K562 (cell line): ENCODE results near the gene STK11. TPM values are rescaled to one million over a fixed set of nuclear protein-coding genes. Genes with fewer than 3 reads are reported as not detected.

Experiments used
- ATF3 ChIP-seq, 2 experiments: fragments of 450-650 bp in 1 of 2; sonication (generic) in 1 of 2; formaldehyde crosslinking in 1 of 2; IDR thresholded peaks in 1 of 2; conservative IDR thresholded peaks in 1 of 2; 2 replicates each; pipeline versions ENCODE4 v1.6.1 to v1.8.1; 2016 to 2023; ENCODE audit warnings: mild to moderate bottlenecking in 2 of 2, moderate library complexity in 2 of 2, inconsistent platforms in 1 of 2, missing genetic modification reagents in 1 of 2
- BMI1 ChIP-seq: fragments of 150-350 bp; IDR thresholded peaks from 2 replicates; pipeline ENCODE4 v1.6.1; 2014; ENCODE audit warnings: low read length
- E2F8 ChIP-seq: fragments of 450-650 bp; IDR thresholded peaks from 2 replicates; pipeline ENCODE4 v1.7.1; 2018; ENCODE audit warnings: mild to moderate bottlenecking, low read depth; ENCODE audit not compliant: partially characterized antibody
- ELF4 ChIP-seq: fragments of 450-650 bp; formaldehyde crosslinking; IDR thresholded peaks from 2 replicates; pipeline ENCODE4 v1.4.0; 2022; ENCODE audit warnings: missing genetic modification characterization
- EP400 ChIP-seq: fragments of 450-650 bp; IDR thresholded peaks from 2 replicates; pipeline ENCODE4 v1.6.1; 2017; ENCODE audit warnings: antibody characterized with exemption, mild to moderate bottlenecking, moderate library complexity
- FOXA3 ChIP-seq, 2 experiments: fragments of 450-650 bp in 1 of 2; sonication (generic) in 1 of 2; formaldehyde crosslinking; IDR thresholded peaks in 1 of 2; conservative IDR thresholded peaks in 1 of 2; 2 replicates each; pipeline versions ENCODE4 v1.4.0 to v1.8.0; 2020 to 2022; ENCODE audit warnings: mild to moderate bottlenecking in 2 of 2, missing genetic modification reagents in 1 of 2
- FOXJ3 ChIP-seq: sonication (generic); formaldehyde crosslinking; IDR thresholded peaks from 2 replicates; pipeline ENCODE4 v1.4.0; 2020; ENCODE audit warnings: mild to moderate bottlenecking, missing genetic modification reagents
- MED1 ChIP-seq: sonication (generic); formaldehyde crosslinking; IDR thresholded peaks from 2 replicates; pipeline ENCODE4 v1.8.1; 2023; ENCODE audit warnings: missing genetic modification reagents, borderline replicate concordance
- NUFIP1 ChIP-seq: fragments of 450-650 bp; IDR thresholded peaks from 2 replicates; pipeline ENCODE4 v1.6.1; 2018; ENCODE audit not compliant: partially characterized antibody
- RFX7 ChIP-seq: fragments of 250-450 bp; sonication (Bioruptor Pico); IDR thresholded peaks from 2 replicates; pipeline ENCODE4 v1.5.1; 2021; ENCODE audit warnings: mild to moderate bottlenecking
- SMARCE1 ChIP-seq: fragments of 450-650 bp; IDR thresholded peaks from 2 replicates; pipeline ENCODE4 v1.7.1; 2016; ENCODE audit warnings: mild to moderate bottlenecking
- SNIP1 ChIP-seq: fragments of 450-650 bp; IDR thresholded peaks from 2 replicates; pipeline ENCODE4 v1.7.1; 2017; ENCODE audit warnings: low read depth, mild to moderate bottlenecking
- TAF9B ChIP-seq: fragments of 450-650 bp; IDR thresholded peaks from 2 replicates; pipeline ENCODE4 v1.6.1; 2018; ENCODE audit warnings: mild to moderate bottlenecking; ENCODE audit not compliant: partially characterized antibody
- ZKSCAN8 ChIP-seq: fragments of 200-800 bp; sonication (Bioruptor generic); IDR thresholded peaks from 2 replicates; pipeline ENCODE4 v1.6.1; 2016; ENCODE audit warnings: missing genetic modification characterization, missing compliant biosample characterization
- ZNF134 ChIP-seq: fragments of 250-450 bp; sonication (Bioruptor Pico); conservative IDR thresholded peaks from 2 replicates; pipeline ENCODE4 v1.4.0; 2020
- polyA plus RNA-seq, 8 experiments: library from polyadenylated mRNA; depleted of rRNA in 4 of 8; stranded (reverse) in 5 of 8; unstranded in 3 of 8; fragments of >200 nt; fragmentation: Nextera tagmentation in 2 of 8; fragmentation: Illumina TruSeq in 1 of 8; extraction: Ambion mirVana in 2 of 8; extraction: Trizol in 1 of 8; gene quantifications; 2 replicates each; pipeline versions ENCODE4 v1.2.1 to v1.2.3, GENCODE V29; 2011 to 2014; ENCODE audit warnings: inconsistent platforms in 1 of 8, missing spikeins in 1 of 8
- total RNA-seq, 7 experiments: library from RNA; depleted of rRNA in 6 of 7; stranded (reverse); fragments of >200 nt in 6 of 7; fragmentation: Illumina TruSeq in 2 of 7; extraction: Trizol in 2 of 7; gene quantifications; 2 replicates each; pipeline versions ENCODE4 v1.2.1 to v1.2.3, GENCODE V29; 2011 to 2021; ENCODE audit warnings: low replicate concordance in 1 of 7
- TF ChIP-seq, protein P1 (sequence below): fragments of 250-450 bp; sonication (Bioruptor Pico); IDR thresholded peaks from 2 replicates; pipeline ENCODE4 v1.8.0; 2021; ENCODE audit warnings: moderate library complexity, mild to moderate bottlenecking, inconsistent platforms
- TF ChIP-seq, protein P2 (sequence below): fragments of 450-650 bp; IDR thresholded peaks from 2 replicates; pipeline ENCODE4 v1.6.1; 2016; ENCODE audit warnings: antibody characterized with exemption
- TF ChIP-seq, protein P3 (sequence below), 2 experiments: fragments of 450-650 bp; IDR thresholded peaks; 2 replicates each; pipeline ENCODE4 v1.6.1; 2018; ENCODE audit warnings: mild to moderate bottlenecking in 2 of 2, low read depth in 1 of 2; ENCODE audit not compliant: partially characterized antibody in 2 of 2

The STK11 gene
- total and polyA plus RNA-seq, 9 of the 15 experiments (the other 6 are each of a cell fraction or from before 2014, with no cell fraction given), result 0.15 to 96.5 (median 31.7) TPM

GRCh38 chr19:1274852-1275259 is 69.3 kb downstream of the STK11 start (continued):
- TF ChIP-seq E2F8 (peak; percentile 81), MED1 (no peak), NUFIP1 (no peak), FOXA3 (CRISPR knock-in tag; conservative IDR thresholded peaks at IDR 0.05 in 1 of 2, IDR thresholded peaks at IDR 0.05 in 1 of 2) (no peak), BMI1 (no peak), ZNF134 (no peak), EP400 (peak; percentile 21), ELF4 (CRISPR knock-in tag) (no peak), SMARCE1 (no peak), SNIP1 (no peak), ATF3 (IDR thresholded peaks at IDR 0.05) (no peak), ATF3 (CRISPR knock-in tag; conservative IDR thresholded peaks at IDR 0.05) (no peak), FOXJ3 (CRISPR knock-in tag) (no peak), TAF9B (no peak), ZKSCAN8 (no peak), RFX7 (CRISPR knock-in tag) (no peak)
- TF ChIP-seq, protein P1, sequence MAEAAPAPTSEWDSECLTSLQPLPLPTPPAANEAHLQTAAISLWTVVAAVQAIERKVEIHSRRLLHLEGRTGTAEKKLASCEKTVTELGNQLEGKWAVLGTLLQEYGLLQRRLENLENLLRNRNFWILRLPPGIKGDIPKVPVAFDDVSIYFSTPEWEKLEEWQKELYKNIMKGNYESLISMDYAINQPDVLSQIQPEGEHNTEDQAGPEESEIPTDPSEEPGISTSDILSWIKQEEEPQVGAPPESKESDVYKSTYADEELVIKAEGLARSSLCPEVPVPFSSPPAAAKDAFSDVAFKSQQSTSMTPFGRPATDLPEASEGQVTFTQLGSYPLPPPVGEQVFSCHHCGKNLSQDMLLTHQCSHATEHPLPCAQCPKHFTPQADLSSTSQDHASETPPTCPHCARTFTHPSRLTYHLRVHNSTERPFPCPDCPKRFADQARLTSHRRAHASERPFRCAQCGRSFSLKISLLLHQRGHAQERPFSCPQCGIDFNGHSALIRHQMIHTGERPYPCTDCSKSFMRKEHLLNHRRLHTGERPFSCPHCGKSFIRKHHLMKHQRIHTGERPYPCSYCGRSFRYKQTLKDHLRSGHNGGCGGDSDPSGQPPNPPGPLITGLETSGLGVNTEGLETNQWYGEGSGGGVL (CRISPR knock-in tag), result no peak
- TF ChIP-seq, protein P2, sequence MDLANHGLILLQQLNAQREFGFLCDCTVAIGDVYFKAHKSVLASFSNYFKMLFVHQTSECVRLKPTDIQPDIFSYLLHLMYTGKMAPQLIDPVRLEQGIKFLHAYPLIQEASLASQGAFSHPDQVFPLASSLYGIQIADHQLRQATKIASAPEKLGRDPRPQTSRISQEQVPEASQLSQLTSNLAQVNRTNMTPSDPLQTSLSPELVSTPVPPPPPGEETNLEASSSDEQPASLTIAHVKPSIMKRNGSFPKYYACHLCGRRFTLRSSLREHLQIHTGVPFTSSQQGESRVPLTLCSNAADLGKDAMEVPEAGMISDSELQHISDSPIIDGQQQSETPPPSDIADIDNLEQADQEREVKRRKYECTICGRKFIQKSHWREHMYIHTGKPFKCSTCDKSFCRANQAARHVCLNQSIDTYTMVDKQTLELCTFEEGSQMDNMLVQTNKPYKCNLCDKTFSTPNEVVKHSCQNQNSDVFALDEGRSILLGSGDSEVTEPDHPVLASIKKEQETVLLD, result no peak
- TF ChIP-seq, protein P3, sequence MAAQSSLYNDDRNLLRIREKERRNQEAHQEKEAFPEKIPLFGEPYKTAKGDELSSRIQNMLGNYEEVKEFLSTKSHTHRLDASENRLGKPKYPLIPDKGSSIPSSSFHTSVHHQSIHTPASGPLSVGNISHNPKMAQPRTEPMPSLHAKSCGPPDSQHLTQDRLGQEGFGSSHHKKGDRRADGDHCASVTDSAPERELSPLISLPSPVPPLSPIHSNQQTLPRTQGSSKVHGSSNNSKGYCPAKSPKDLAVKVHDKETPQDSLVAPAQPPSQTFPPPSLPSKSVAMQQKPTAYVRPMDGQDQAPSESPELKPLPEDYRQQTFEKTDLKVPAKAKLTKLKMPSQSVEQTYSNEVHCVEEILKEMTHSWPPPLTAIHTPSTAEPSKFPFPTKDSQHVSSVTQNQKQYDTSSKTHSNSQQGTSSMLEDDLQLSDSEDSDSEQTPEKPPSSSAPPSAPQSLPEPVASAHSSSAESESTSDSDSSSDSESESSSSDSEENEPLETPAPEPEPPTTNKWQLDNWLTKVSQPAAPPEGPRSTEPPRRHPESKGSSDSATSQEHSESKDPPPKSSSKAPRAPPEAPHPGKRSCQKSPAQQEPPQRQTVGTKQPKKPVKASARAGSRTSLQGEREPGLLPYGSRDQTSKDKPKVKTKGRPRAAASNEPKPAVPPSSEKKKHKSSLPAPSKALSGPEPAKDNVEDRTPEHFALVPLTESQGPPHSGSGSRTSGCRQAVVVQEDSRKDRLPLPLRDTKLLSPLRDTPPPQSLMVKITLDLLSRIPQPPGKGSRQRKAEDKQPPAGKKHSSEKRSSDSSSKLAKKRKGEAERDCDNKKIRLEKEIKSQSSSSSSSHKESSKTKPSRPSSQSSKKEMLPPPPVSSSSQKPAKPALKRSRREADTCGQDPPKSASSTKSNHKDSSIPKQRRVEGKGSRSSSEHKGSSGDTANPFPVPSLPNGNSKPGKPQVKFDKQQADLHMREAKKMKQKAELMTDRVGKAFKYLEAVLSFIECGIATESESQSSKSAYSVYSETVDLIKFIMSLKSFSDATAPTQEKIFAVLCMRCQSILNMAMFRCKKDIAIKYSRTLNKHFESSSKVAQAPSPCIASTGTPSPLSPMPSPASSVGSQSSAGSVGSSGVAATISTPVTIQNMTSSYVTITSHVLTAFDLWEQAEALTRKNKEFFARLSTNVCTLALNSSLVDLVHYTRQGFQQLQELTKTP (IDR thresholded peaks at IDR 0.05; ENCODE audit: low read depth in 1 of 2, partially characterized antibody in 2 of 2), result no peak
